HG03342 (cell line): Measurements from ENCODE around the gene MCF2L2.

Experiments used
- ATAC-seq: cut with Tn5 transposase; IDR thresholded peaks from one replicate; pipeline ENCODE4 v1.9.1; 2021; ENCODE audit warnings: mild to moderate bottlenecking, moderate library complexity; ENCODE audit not compliant: unreplicated experiment

The MCF2L2 gene

GRCh38 chr3:183213415-183214276, 214.8 kb downstream of the MCF2L2 start:
- no peak for ATAC-seq

GRCh38 chr3:183212565-183212964, 215.9 kb downstream of the MCF2L2 start:
- ATAC-seq = no peak

GRCh38 chr3:183212096-183212495, 216.3 kb downstream of the MCF2L2 start:
- ATAC-seq = no peak

- no peak for ATAC-seq
Observed at GRCh38 chr3:183211352-183211751, 217.1 kb downstream of the MCF2L2 start.

- no peak for ATAC-seq
Observed at GRCh38 chr3:183210862-183211341, 217.5 kb downstream of the MCF2L2 start.

GRCh38 chr3:183210341-183210740, 218.1 kb downstream of the MCF2L2 start:
- no peak for ATAC-seq

GRCh38 chr3:183208800-183209199, 219.6 kb downstream of the MCF2L2 start:
- no peak for ATAC-seq

- ATAC-seq = no peak
Observed at GRCh38 chr3:183208260-183208659, 220.2 kb downstream of the MCF2L2 start.

- ATAC-seq = no peak
Observed at GRCh38 chr3:183203670-183204069, 224.7 kb downstream of the MCF2L2 start.

GRCh38 chr3:183202004-183202722, 226.3 kb downstream of the MCF2L2 start:
- ATAC-seq = no peak

GRCh38 chr3:183198939-183199338, 229.5 kb downstream of the MCF2L2 start:
- no peak for ATAC-seq

GRCh38 chr3:183197734-183198133, 230.7 kb downstream of the MCF2L2 start:
- no peak for ATAC-seq

- no peak for ATAC-seq
Observed at GRCh38 chr3:183195266-183195665, 233.2 kb downstream of the MCF2L2 start.

- ATAC-seq = no peak
Observed at GRCh38 chr3:183193762-183194689, 234.4 kb downstream of the MCF2L2 start.

GRCh38 chr3:183192650-183193300, 235.6 kb downstream of the MCF2L2 start:
- ATAC-seq = no peak

- no peak for ATAC-seq
Observed at GRCh38 chr3:183189641-183190040, 238.8 kb downstream of the MCF2L2 start.

GRCh38 chr3:183188895-183189462, 239.4 kb downstream of the MCF2L2 start:
- ATAC-seq = peak; percentile 60

GRCh38 chr3:183185696-183186095, 242.7 kb downstream of the MCF2L2 start:
- ATAC-seq = no peak

- ATAC-seq = no peak
Observed at GRCh38 chr3:183182732-183183610, 245.4 kb downstream of the MCF2L2 start.
